Gastroesophageal sphincter (tissue), 3 donors: ENCODE measurements around the gene EMILIN3.

Experiments
- CTCF ChIP-seq, 4 experiments: fragments of 200-600 bp in 2 of 4; fragments of 450-650 bp in 2 of 4; sonication (generic) in 1 of 4; IDR thresholded peaks; one replicate each; pipeline ENCODE4 v1.5.1; 2017 to 2019; ENCODE audit warnings: antibody characterized with exemption in 4 of 4, mild to moderate bottlenecking in 2 of 4, moderate library complexity in 2 of 4
- EP300 ChIP-seq: sonication (generic); formaldehyde crosslinking; IDR thresholded peaks from one replicate; pipeline ENCODE4 v1.6.1; 2017; ENCODE audit warnings: antibody characterized with exemption, mild to moderate bottlenecking
- POLR2A ChIP-seq, 2 donors: fragments of 450-650 bp; IDR thresholded peaks; one replicate each; pipeline ENCODE4 v1.6.1; 2017; ENCODE audit warnings: antibody characterized with exemption in 2 of 2, mild to moderate bottlenecking in 2 of 2, moderate library complexity in 1 of 2
- POLR2AphosphoS5 ChIP-seq: sonication (generic); formaldehyde crosslinking; IDR thresholded peaks from one replicate; pipeline ENCODE4 v1.6.1; 2017; ENCODE audit warnings: antibody characterized with exemption

GRCh38 chr20:41316051-41316450 lies 50.6 kb downstream of the EMILIN3 start:
- TF ChIP-seq POLR2A (IDR thresholded peaks at IDR 0.05), result no peak
- no peak for TF ChIP-seq CTCF (IDR thresholded peaks at IDR 0.05)
- TF ChIP-seq POLR2AphosphoS5, result no peak
- TF ChIP-seq EP300, result no peak
